HUES6 (cell line): ENCODE measurements around the gene ELF5.

Experiments
- H3K27ac ChIP-seq: 2 replicates; pipeline ENCODE4 v1.7.0; 2013; ENCODE audit warnings: low read depth, mild to moderate bottlenecking, low read length, inconsistent platforms
- H3K27me3 ChIP-seq: 2 replicates; pipeline ENCODE4 v1.6.1; 2013; ENCODE audit warnings: low read length; ENCODE audit not compliant: control insufficient read depth, insufficient read depth
- H3K36me3 ChIP-seq: 2 replicates; pipeline ENCODE4 v1.6.1; 2013; ENCODE audit warnings: low read length; ENCODE audit not compliant: control insufficient read depth, insufficient read depth
- H3K4me1 ChIP-seq: 2 replicates; pipeline ENCODE4 v1.6.1; 2013; ENCODE audit warnings: low read length; ENCODE audit not compliant: control insufficient read depth, insufficient read depth
- H3K4me3 ChIP-seq: 2 replicates; pipeline ENCODE4 v1.5.1; 2013; ENCODE audit warnings: low read depth, low read length
- H3K9ac ChIP-seq: one replicate; pipeline ENCODE4 v1.6.1; 2013; ENCODE audit warnings: mild to moderate bottlenecking, low read length
- H3K9me3 ChIP-seq: 2 replicates; pipeline ENCODE4 v1.6.1; 2013; ENCODE audit warnings: low read depth, low read length; ENCODE audit not compliant: control insufficient read depth, insufficient read depth

ELF5 gene

GRCh38 chr11:34513682-34514449 lies at the start of gene ELF5:
ELF5 (minus strand) TSS chr11:34513794; CDS start chr11:34505749, 8,045 bp downstream.
- no peak within 1 kb of the TSS for H3K4me3 ChIP-seq
- 0 out of 2 replicates have a peak, but pooled peaks cover 14% of the 10 kb centered on the region for H3K4me1 ChIP-seq
- no peaks in the 10 kb centered on the region; the same call in 1 of the 2 replicates for H3K27me3 ChIP-seq
- H3K36me3 ChIP-seq, result no peaks in the 10 kb centered on the region
- H3K9ac ChIP-seq, result no peak within 1 kb of the TSS
- no peaks in the 10 kb centered on the region for H3K9me3 ChIP-seq
- no peak within 1 kb of the TSS for H3K27ac ChIP-seq

- no peak overlapping the region for H3K9ac ChIP-seq
- H3K4me3 ChIP-seq, result no peak overlapping the region
- peaks cover 16% of the 10 kb centered on the region for H3K4me1 ChIP-seq
- H3K27ac ChIP-seq, result no peak overlapping the region
- no peaks in the 10 kb centered on the region for H3K27me3 ChIP-seq
- H3K9me3 ChIP-seq, result no peaks in the 10 kb centered on the region
- no peaks in the 10 kb centered on the region for H3K36me3 ChIP-seq
These were observed 49.4 kb upstream of the ELF5 start for GRCh38 chr11:34562976-34563375.

GRCh38 chr11:34560511-34560910 lies 46.9 kb upstream of the ELF5 start:
- H3K9me3 ChIP-seq, result no peaks in the 10 kb centered on the region
- H3K4me1 ChIP-seq, result peaks cover 16% of the 10 kb centered on the region
- H3K9ac ChIP-seq, result no peak overlapping the region
- no peaks in the 10 kb centered on the region for H3K36me3 ChIP-seq
- no peak overlapping the region for H3K27ac ChIP-seq
- H3K4me3 ChIP-seq, result no peak overlapping the region
- H3K27me3 ChIP-seq, result no peaks in the 10 kb centered on the region

- Histone ChIP-seq H3K9ac (no peak overlapping the region), H3K9me3 (no peaks in the 10 kb centered on the region), H3K27ac (no peak overlapping the region), H3K4me1 (no peaks in the 10 kb centered on the region), H3K4me3 (no peak overlapping the region), H3K27me3 (no peaks in the 10 kb centered on the region), H3K36me3 (no peaks in the 10 kb centered on the region)
These were observed 45.1 kb upstream of the ELF5 start for GRCh38 chr11:34558673-34559072.

- H3K4me3 ChIP-seq, result no peak overlapping the region
- no peaks in the 10 kb centered on the region for H3K27me3 ChIP-seq
- H3K36me3 ChIP-seq, result no peaks in the 10 kb centered on the region
- H3K27ac ChIP-seq, result no peak overlapping the region
- no peaks in the 10 kb centered on the region for H3K9me3 ChIP-seq
- H3K9ac ChIP-seq, result no peak overlapping the region
- no peaks in the 10 kb centered on the region for H3K4me1 ChIP-seq
These were observed 44.6 kb upstream of the ELF5 start for GRCh38 chr11:34558211-34558610.

DNA sequence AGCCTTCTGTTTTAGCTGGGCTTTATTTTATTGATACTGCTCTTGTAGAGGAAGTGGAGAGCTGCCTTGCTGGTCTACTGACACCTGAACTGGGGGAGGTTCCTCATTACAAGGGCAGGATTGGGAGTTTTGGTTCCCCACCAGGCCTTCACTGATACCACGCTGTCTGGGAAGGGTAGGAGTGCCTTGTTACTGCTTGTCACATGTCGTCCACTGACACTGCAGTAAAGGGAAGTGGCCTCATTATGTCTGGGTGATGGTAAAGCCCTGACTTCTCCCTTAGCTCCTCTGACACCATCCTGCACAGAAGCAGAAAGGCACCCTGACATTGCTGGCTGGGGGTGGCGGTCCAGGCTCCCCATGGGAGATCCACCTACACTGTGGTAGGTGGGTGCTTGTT lies 38.7 kb upstream of the ELF5 start:
- Histone ChIP-seq H3K27me3 (no peaks in the 10 kb centered on the region), H3K9me3 (no peaks in the 10 kb centered on the region), H3K4me3 (no peak overlapping the region), H3K9ac (no peak overlapping the region), H3K36me3 (no peaks in the 10 kb centered on the region), H3K4me1 (no peaks in the 10 kb centered on the region), H3K27ac (no peak overlapping the region)

- H3K4me3 ChIP-seq, result no peak overlapping the region
- H3K27me3 ChIP-seq, result no peaks in the 10 kb centered on the region
- no peaks in the 10 kb centered on the region for H3K36me3 ChIP-seq
- no peak overlapping the region for H3K27ac ChIP-seq
- H3K9ac ChIP-seq, result no peak overlapping the region
- H3K4me1 ChIP-seq, result no peaks in the 10 kb centered on the region
- no peaks in the 10 kb centered on the region for H3K9me3 ChIP-seq
These were observed 35.7 kb upstream of the ELF5 start for GRCh38 chr11:34549271-34549670.

DNA sequence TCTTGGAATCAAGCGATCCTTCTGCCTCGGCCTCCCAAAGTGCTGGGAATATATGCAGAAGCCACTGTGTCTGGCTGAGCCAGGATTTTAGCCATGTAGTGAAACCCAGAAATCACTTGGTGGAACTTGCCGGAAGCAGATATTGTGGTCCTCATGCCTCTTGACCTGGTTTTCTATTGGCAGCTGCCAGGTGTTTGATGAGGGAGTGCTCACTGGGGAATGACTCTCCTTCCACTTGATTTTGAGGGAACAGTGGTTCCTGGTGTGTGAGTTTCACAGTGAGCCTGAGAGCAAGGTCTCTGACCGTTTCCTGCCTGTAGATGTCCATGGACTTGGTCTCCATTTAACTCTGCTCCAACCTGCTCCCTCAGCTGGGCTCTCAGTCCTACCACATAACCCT lies 34.7 kb upstream of the ELF5 start:
- H3K9ac ChIP-seq, result no peak overlapping the region
- no peaks in the 10 kb centered on the region for H3K9me3 ChIP-seq
- no peaks in the 10 kb centered on the region for H3K4me1 ChIP-seq
- no peaks in the 10 kb centered on the region for H3K36me3 ChIP-seq
- no peak overlapping the region for H3K27ac ChIP-seq
- no peaks in the 10 kb centered on the region for H3K27me3 ChIP-seq
- H3K4me3 ChIP-seq, result no peak overlapping the region

DNA sequence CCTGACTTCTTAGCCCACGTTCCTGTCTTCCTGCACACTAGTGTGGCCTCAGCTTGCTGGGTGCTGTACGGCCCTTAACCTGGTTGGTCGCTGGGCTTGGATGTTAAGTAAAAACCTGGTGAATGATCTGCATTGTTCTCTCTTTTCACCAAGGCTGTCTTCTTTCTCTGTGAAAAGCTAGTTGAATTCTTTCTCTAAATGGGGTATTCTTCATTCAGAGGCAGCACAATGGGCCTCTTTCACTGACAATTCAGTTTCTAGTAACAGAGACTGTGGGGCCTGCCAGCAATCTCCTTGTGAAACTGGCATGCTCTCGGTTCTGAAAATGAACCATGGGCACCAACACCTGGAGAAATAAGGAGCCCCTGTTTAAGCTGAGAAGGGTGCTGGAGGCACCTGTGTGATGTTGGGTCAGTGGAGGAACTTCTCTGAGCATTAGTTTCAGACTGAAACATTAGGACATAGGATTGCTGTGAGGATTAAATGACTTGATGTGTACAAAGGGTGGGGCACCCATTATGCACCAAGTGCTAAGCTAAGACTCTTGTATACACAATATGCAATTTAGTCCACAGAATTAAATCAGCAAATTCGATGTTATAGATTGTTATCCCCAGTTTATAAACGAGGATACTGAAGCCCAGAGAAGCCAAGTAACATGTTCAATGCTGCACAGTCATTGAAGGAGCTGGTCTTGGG lies 33.1 kb upstream of the ELF5 start:
- Histone ChIP-seq H3K4me3 (no peak overlapping the region), H3K27me3 (no peaks in the 10 kb centered on the region; the same call in 1 of the 2 replicates), H3K27ac (no peak overlapping the region), H3K36me3 (no peaks in the 10 kb centered on the region), H3K4me1 (no peaks in the 10 kb centered on the region), H3K9me3 (no peaks in the 10 kb centered on the region), H3K9ac (no peak overlapping the region)

DNA sequence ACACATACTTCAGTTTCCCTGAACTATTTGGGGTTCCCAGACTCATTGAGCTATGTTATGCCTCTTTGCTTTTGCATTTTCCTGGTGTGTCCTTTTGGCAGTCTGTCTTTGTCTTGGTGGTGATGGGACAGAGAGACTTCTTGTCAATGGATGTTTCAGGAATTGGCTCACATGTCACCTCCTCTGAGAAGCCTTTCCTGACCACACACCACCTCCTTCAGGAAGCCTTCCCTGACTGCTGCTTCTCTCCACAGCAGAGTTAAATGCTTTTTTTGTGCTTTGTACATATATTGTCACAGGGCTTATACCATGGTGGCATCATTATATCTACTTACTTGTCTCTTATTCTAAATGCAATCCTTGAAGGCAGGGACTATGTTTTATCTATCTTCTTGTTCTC lies 28.5 kb upstream of the ELF5 start:
- no peak overlapping the region for H3K27ac ChIP-seq
- no peaks in the 10 kb centered on the region for H3K9me3 ChIP-seq
- no peaks in the 10 kb centered on the region; the same call in 1 of the 2 replicates for H3K27me3 ChIP-seq
- H3K36me3 ChIP-seq, result no peaks in the 10 kb centered on the region
- H3K4me1 ChIP-seq, result no peaks in the 10 kb centered on the region
- no peak overlapping the region for H3K9ac ChIP-seq
- no peak overlapping the region for H3K4me3 ChIP-seq

GRCh38 chr11:34540870-34541269 lies 27.3 kb upstream of the ELF5 start:
- Histone ChIP-seq H3K27me3 (no peaks in the 10 kb centered on the region; the same call in 1 of the 2 replicates), H3K27ac (no peak overlapping the region), H3K9ac (no peak overlapping the region), H3K9me3 (no peaks in the 10 kb centered on the region), H3K36me3 (no peaks in the 10 kb centered on the region), H3K4me3 (no peak overlapping the region), H3K4me1 (no peaks in the 10 kb centered on the region)
